H1 (cell line): ENCODE data around the gene ZSCAN30. TPM values are rescaled to one million over a fixed set of nuclear protein-coding genes. Genes with fewer than 3 reads are reported as not detected.

Experiments
- CTCF ChIA-PET: fragments of 300-600 bp; sonication (Branson Sonifier 250); formaldehyde crosslinking; loops from one replicate; lab custom pipeline; 2021; ENCODE audit not compliant: partially characterized antibody; lab: Charles Lee
- POLR2A ChIA-PET: fragments of 300-600 bp; sonication (Branson Sonifier 250); formaldehyde crosslinking; loops from one replicate; lab custom pipeline; 2021; ENCODE audit warnings: inconsistent platforms; ENCODE audit not compliant: partially characterized antibody; lab: Charles Lee
- DNase-seq, 2 experiments: peaks; one replicate each; pipeline versions ENCODE4 v3.0.0 to v3.0.0-alpha.2; 2010 to 2022; ENCODE audit warnings: low spot score in 2 of 2, low read depth in 1 of 2, mixed read lengths in 1 of 2
- FAIRE-seq: peaks from 2 replicates; lab custom pipeline; 2011; peaks lifted over from hg19 to GRCh38; lab: Jason Lieb, UNC
- H2AFZ ChIP-seq: 2 replicates; pipeline ENCODE4 v1.8.1; 2012; ENCODE audit warnings: low read length, inconsistent platforms
- H2AK5ac ChIP-seq: 2 replicates; pipeline ENCODE4 v1.6.1; 2013; ENCODE audit warnings: low read depth, low read length
- H2BK120ac ChIP-seq: replicated peaks from 2 replicates; pipeline ENCODE3; 2013; ENCODE audit warnings: low read depth, low read length, inconsistent platforms
- H2BK12ac ChIP-seq: 2 replicates; pipeline ENCODE4 v1.6.1; 2013; ENCODE audit warnings: low read depth, low read length
- H2BK15ac ChIP-seq: 2 replicates; pipeline ENCODE4 v1.6.1; 2013; ENCODE audit warnings: low read length
- H2BK20ac ChIP-seq: 2 replicates; pipeline ENCODE4 v1.6.1; 2013; ENCODE audit warnings: low read length
- H2BK5ac ChIP-seq: 2 replicates; pipeline ENCODE4 v1.6.1; 2013; ENCODE audit warnings: low read depth, low read length
- H3K14ac ChIP-seq: 2 replicates; pipeline ENCODE4 v1.6.1; 2013; ENCODE audit warnings: inconsistent platforms; ENCODE audit not compliant: insufficient read length
- H3K18ac ChIP-seq: 2 replicates; pipeline ENCODE4 v1.6.1; 2013; ENCODE audit warnings: low read length; ENCODE audit errors: extremely low read depth
- H3K23ac ChIP-seq: 2 replicates; pipeline ENCODE4 v1.6.1; 2013; ENCODE audit warnings: inconsistent platforms; ENCODE audit not compliant: insufficient read length
- H3K23me2 ChIP-seq: 2 replicates; pipeline ENCODE4 v1.6.1; 2013; ENCODE audit warnings: low read depth, low read length
- H3K27ac ChIP-seq: 2 replicates; pipeline ENCODE4 v1.6.1; 2011; ENCODE audit warnings: low read depth, low read length, inconsistent platforms
- H3K27me3 ChIP-seq, 4 experiments: replicated peaks in 1 of 4; 1 replicate in 1 of 4; 2 replicates in 3 of 4; pipeline versions ENCODE4 v1.6.1 to v1.8.1; 2011 to 2013; ENCODE audit warnings: low read length in 3 of 4, mild to moderate bottlenecking in 3 of 4, inconsistent platforms in 2 of 4, mixed read lengths in 2 of 4, moderate library complexity in 1 of 4; ENCODE audit not compliant: control insufficient read depth in 3 of 4, insufficient read depth in 3 of 4; ENCODE audit errors: extremely low read depth in 1 of 4
- H3K36me3 ChIP-seq, 4 experiments: 2 replicates each; pipeline versions ENCODE4 v1.6.1 to v1.8.1; 2011 to 2013; ENCODE audit warnings: mild to moderate bottlenecking in 4 of 4, low read length in 3 of 4, moderate library complexity in 2 of 4, control low read depth in 1 of 4, inconsistent platforms in 1 of 4; ENCODE audit not compliant: insufficient read depth in 4 of 4, control insufficient read depth in 2 of 4
- H3K4ac ChIP-seq: replicated peaks from 2 replicates; pipeline ENCODE3; 2013; ENCODE audit warnings: low read length, low read depth, mixed read lengths, inconsistent platforms; ENCODE audit not compliant: insufficient read length
- H3K4me1 ChIP-seq, 4 experiments: replicated peaks in 1 of 4; 1 replicate in 1 of 4; 2 replicates in 3 of 4; pipeline versions ENCODE4 v1.6.1 to v1.8.1; 2011 to 2013; ENCODE audit warnings: low read length in 3 of 4, inconsistent platforms in 2 of 4, mixed read lengths in 1 of 4; ENCODE audit not compliant: insufficient read depth in 4 of 4, control insufficient read depth in 3 of 4
- H3K4me2 ChIP-seq, 2 experiments: 2 replicates each; pipeline versions ENCODE4 v1.6.1 to v1.8.1; 2011 to 2013; ENCODE audit warnings: low read depth in 2 of 2, low read length in 2 of 2, control low read depth in 1 of 2, inconsistent platforms in 1 of 2, mild to moderate bottlenecking in 1 of 2; ENCODE audit not compliant: insufficient read depth in 1 of 2
- H3K4me3 ChIP-seq, 4 experiments: fragments of 200-600, 300-600 bp in 1 of 4; sonication (generic), shearing (Covaris generic), sonication (Bioruptor Twin) in 1 of 4; 2 replicates each; pipeline versions ENCODE4 v1.5.1 to v1.8.1; 2011 to 2016; ENCODE audit warnings: low read length in 4 of 4, low read depth in 3 of 4, control low read depth in 2 of 4, inconsistent platforms in 2 of 4, mild to moderate bottlenecking in 2 of 4, mixed read lengths in 1 of 4, moderate library complexity in 1 of 4; ENCODE audit not compliant: insufficient read depth in 2 of 4; ENCODE audit errors: extremely low read depth in 1 of 4
- H3K56ac ChIP-seq: replicated peaks from 2 replicates; pipeline ENCODE3; 2013; ENCODE audit warnings: low read depth, mild to moderate bottlenecking, mixed read lengths, low read length, inconsistent platforms; ENCODE audit not compliant: insufficient read length
- H3K79me1 ChIP-seq: 2 replicates; pipeline ENCODE4 v1.6.1; 2013; ENCODE audit warnings: low read depth, low read length, control low read depth
- H3K79me2 ChIP-seq, 2 experiments: 2 replicates each; pipeline versions ENCODE4 v1.6.1 to v1.8.1; 2012 to 2013; ENCODE audit warnings: low read length in 2 of 2, mild to moderate bottlenecking in 2 of 2, inconsistent platforms in 1 of 2; ENCODE audit not compliant: insufficient read depth in 2 of 2, control insufficient read depth in 1 of 2
- H3K9ac ChIP-seq, 4 experiments: replicated peaks in 1 of 4; 1 replicate in 1 of 4; 2 replicates in 3 of 4; pipeline versions ENCODE4 v1.6.1 to v1.8.1; 2011 to 2013; ENCODE audit warnings: low read depth in 3 of 4, low read length in 3 of 4, control low read depth in 2 of 4, mild to moderate bottlenecking in 2 of 4, moderate library complexity in 2 of 4, inconsistent platforms in 1 of 4; ENCODE audit errors: extremely low read depth in 1 of 4
- H3K9me3 ChIP-seq, 2 experiments: 2 replicates each; pipeline versions ENCODE4 v1.6.1 to v1.8.1; 2012 to 2013; ENCODE audit warnings: mild to moderate bottlenecking in 2 of 2, moderate library complexity in 2 of 2, control low read depth in 1 of 2, inconsistent platforms in 1 of 2, low read depth in 1 of 2, low read length in 1 of 2, mixed read lengths in 1 of 2; ENCODE audit not compliant: insufficient read depth in 2 of 2
- H4K20me1 ChIP-seq, 2 experiments: replicated peaks in 1 of 2; 2 replicates each; pipeline versions ENCODE3 to v1.8.1; 2011 to 2013; ENCODE audit warnings: inconsistent platforms in 2 of 2, low read length in 2 of 2, mild to moderate bottlenecking in 1 of 2; ENCODE audit not compliant: insufficient read depth in 2 of 2, control insufficient read depth in 1 of 2
- H4K5ac ChIP-seq: 2 replicates; pipeline ENCODE4 v1.6.1; 2013; ENCODE audit warnings: low read length, low read depth, mixed read lengths, inconsistent platforms; ENCODE audit not compliant: insufficient read length
- H4K8ac ChIP-seq: 2 replicates; pipeline ENCODE4 v1.8.0; 2013; ENCODE audit warnings: mild to moderate bottlenecking, moderate library complexity, low read length, inconsistent platforms; ENCODE audit not compliant: insufficient read depth; ENCODE audit errors: extremely low read depth
- H4K91ac ChIP-seq: replicated peaks from 2 replicates; pipeline ENCODE3; 2013; ENCODE audit warnings: low read length, mixed read lengths, inconsistent platforms; ENCODE audit not compliant: insufficient read length
- ASH2L ChIP-seq: fragments of 200-600, 300-600 bp; sonication (generic); IDR thresholded peaks from one replicate; pipeline ENCODE4 v1.7.1; 2017; ENCODE audit warnings: low read length
- ATF2 ChIP-seq: IDR thresholded peaks from 2 replicates; pipeline ENCODE4 v1.6.1; 2012; ENCODE audit warnings: low read length, inconsistent platforms
- CTCF ChIP-seq, 3 experiments: IDR thresholded peaks; 1 replicate in 2 of 3; 2 replicates in 1 of 3; pipeline versions ENCODE4 v1.5.1 to v1.6.1; 2011; ENCODE audit warnings: low read length in 3 of 3, mild to moderate bottlenecking in 3 of 3, inconsistent platforms in 2 of 3, low read depth in 1 of 3, moderate library complexity in 1 of 3; ENCODE audit not compliant: insufficient read depth in 1 of 3; ENCODE audit errors: control extremely low read depth in 1 of 3
- GTF2F1 ChIP-seq: IDR thresholded peaks from 2 replicates; pipeline ENCODE4 v1.6.1; 2012; ENCODE audit warnings: low read depth, low read length, improper control_type of control experiment, borderline replicate concordance
- NANOG ChIP-seq: IDR thresholded peaks from 2 replicates; pipeline ENCODE4 v1.6.1; 2011; ENCODE audit warnings: low read length, low read depth, mild to moderate bottlenecking, inconsistent platforms; ENCODE audit not compliant: insufficient read depth, poor library complexity, severe bottlenecking
- RNF2 ChIP-seq: fragments of 200-900, 300-1000 bp; sonication (generic); IDR thresholded peaks from 2 replicates; pipeline ENCODE4 v1.7.1; 2016; ENCODE audit warnings: borderline replicate concordance, low read depth, mild to moderate bottlenecking, antibody characterized with exemption, low read length; ENCODE audit not compliant: poor library complexity, severe bottlenecking; ENCODE audit errors: missing control alignments
- WGBS, 2 experiments: shearing (Covaris generic) in 1 of 2; methylation state at CpG; one replicate each; pipeline versions ENCODE4 v1.1.6 to v1.1.7; 2013 to 2015; ENCODE audit warnings: low lambda C conversion rate in 2 of 2, mixed read lengths in 2 of 2, inconsistent platforms in 1 of 2, low coverage in 1 of 2, missing lambda C conversion rate in 1 of 2; ENCODE audit not compliant: insufficient replicate concordance in 2 of 2, insufficient coverage in 1 of 2, insufficient read length in 1 of 2; ENCODE audit errors: extremely low coverage in 1 of 2, missing lambda C conversion rate in 1 of 2; 5-methylcytosine and 5-hydroxymethylcytosine counted together
- polyA plus RNA-seq, 7 experiments: library from polyadenylated mRNA; depleted of rRNA in 3 of 7; stranded (reverse) in 5 of 7; unstranded in 2 of 7; fragments of >200 nt in 5 of 7; fragments of 200-250 nt in 2 of 7; gene quantifications; 1 replicate in 5 of 7; 2 replicates in 1 of 7; 4 replicates in 1 of 7; pipeline versions ENCODE4 v1.2.1 to v1.2.3, GENCODE V29; 2011 to 2013; ENCODE audit warnings: missing spikeins in 2 of 7, mixed read lengths in 2 of 7
- total RNA-seq: library from RNA; stranded (reverse); fragmentation: NEBNext Ultra II Directional; extraction: Animal tissue kit (Norgen Biotek cat#: 25700); gene quantifications from 2 replicates; pipeline ENCODE4 v1.2.1, GENCODE V29; 2021

The ZSCAN30 gene
- total and polyA plus RNA-seq, 2 of the 8 experiments (the other 6 are each of a cell fraction or from before 2014, with no cell fraction given): 4.4 to 10.3 TPM

- Histone ChIP-seq H3K4me1 (no peaks in the 10 kb centered on the region; a peak in 1 of 7 replicates), H2BK12ac (no peak overlapping the region), H2AFZ (no peak overlapping the region), H4K8ac (no peak overlapping the region), H3K56ac (no peak overlapping the region), H3K4me2 (no peak overlapping the region), H3K4ac (no peak overlapping the region), H3K23me2 (peaks cover 3% of the 10 kb centered on the region; the same call in 1 of the 2 replicates), H2BK20ac (no peak overlapping the region), H3K9ac (no peak overlapping the region), H3K4me3 (no peak overlapping the region), H3K9me3 (no peaks in the 10 kb centered on the region), H4K5ac (no peak overlapping the region), H3K36me3 (no peaks in the 10 kb centered on the region), H3K18ac (no peak overlapping the region), H3K27me3 (no peaks in the 10 kb centered on the region), H2BK120ac (no peak overlapping the region), H3K79me2 (peaks cover 0 to 7% of the 10 kb centered on the region in 2 experiments; a peak in 2 of 4 replicates), H2AK5ac (no peak overlapping the region), H2BK15ac (no peak overlapping the region), H3K23ac (no peak overlapping the region), H3K79me1 (no peaks in the 10 kb centered on the region), H4K20me1 (no peaks in the 10 kb centered on the region), H3K14ac (no peak overlapping the region), H2BK5ac (no peak overlapping the region), H3K27ac (no peak overlapping the region), H4K91ac (no peak overlapping the region)
- ChIA-PET POLR2A (no interaction called here), CTCF (interaction anchor here (1.0 to 1.1 kb wide), 2 partner anchors 118 to 149 kb away, joined by 3 to 5 read pairs; no protein-coding TSS in a partner anchor)
- WGBS, 2 experiments: 81% methylated on average over 1 of the region's 1 CpG; no CpG with 5 or more reads in 1 of the 2 experiments
- DNase-seq (no peak), FAIRE-seq (no peak)
- no peak for TF ChIP-seq ATF2
- TF ChIP-seq CTCF (IDR thresholded peaks at IDR 0.05; ENCODE audit: control extremely low read depth in 1 of 3, insufficient read depth in 1 of 3, low read depth in 1 of 3, low read length in 3 of 3): no peak
- TF ChIP-seq RNF2: no peak
- TF ChIP-seq NANOG: no peak
- TF ChIP-seq ASH2L: no peak
- TF ChIP-seq GTF2F1: no peak
These were observed 53.3 kb downstream of the ZSCAN30 start for GRCh38 chr18:35236571-35237363.
